ENCODE results near the gene GSX2.

GSX2 gene

DNA sequence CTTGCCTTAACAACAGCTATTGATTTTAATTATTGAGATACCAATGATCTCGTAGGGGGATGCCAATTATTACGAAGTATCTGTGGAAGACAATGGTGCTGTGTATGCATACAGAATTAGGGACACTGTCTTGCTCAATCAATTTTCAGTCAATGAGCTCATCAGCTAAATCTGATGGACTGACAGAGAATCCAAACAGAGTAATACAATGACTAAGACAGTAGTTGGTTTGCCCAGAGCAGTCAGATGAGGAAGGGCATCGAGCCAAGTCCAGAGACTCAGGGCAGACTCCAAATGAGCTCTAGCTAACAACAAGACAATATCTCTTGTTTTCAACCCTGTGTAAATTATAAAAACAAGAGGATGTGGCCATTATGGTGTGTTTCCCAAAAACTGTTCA lies 14.7 kb upstream of the GSX2 start:
- no peak for ATAC-seq (ENCODE audit: insufficient read depth, low read depth)

DNA sequence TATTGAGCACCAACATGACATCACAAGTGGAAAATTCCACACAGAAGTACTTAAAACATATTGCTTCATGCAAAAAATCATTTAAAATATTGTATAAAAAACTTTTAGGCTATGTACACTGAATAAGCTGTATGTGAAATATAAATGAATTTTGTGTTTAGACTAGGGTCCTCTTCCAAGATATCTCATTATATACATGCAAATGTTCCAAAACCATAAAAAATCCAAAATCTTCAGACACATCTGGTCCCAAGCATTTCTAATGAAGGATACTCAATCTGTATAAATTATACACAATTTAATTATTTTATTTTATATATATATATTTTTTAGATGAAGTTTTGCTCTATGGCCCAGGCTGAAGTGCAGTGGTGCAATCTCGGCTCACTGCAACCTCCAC lies 10.1 kb upstream of the GSX2 start:
- TF ChIP-seq, protein P1, sequence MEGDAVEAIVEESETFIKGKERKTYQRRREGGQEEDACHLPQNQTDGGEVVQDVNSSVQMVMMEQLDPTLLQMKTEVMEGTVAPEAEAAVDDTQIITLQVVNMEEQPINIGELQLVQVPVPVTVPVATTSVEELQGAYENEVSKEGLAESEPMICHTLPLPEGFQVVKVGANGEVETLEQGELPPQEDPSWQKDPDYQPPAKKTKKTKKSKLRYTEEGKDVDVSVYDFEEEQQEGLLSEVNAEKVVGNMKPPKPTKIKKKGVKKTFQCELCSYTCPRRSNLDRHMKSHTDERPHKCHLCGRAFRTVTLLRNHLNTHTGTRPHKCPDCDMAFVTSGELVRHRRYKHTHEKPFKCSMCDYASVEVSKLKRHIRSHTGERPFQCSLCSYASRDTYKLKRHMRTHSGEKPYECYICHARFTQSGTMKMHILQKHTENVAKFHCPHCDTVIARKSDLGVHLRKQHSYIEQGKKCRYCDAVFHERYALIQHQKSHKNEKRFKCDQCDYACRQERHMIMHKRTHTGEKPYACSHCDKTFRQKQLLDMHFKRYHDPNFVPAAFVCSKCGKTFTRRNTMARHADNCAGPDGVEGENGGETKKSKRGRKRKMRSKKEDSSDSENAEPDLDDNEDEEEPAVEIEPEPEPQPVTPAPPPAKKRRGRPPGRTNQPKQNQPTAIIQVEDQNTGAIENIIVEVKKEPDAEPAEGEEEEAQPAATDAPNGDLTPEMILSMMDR (IDR thresholded peaks at IDR 0.05; ENCODE audit: borderline replicate concordance, extremely low read depth, low read length, poor library complexity, severe bottlenecking), result no peak
- no peak for TF ChIP-seq EZH2 (IDR thresholded peaks at IDR 0.05; ENCODE audit: borderline replicate concordance, low read depth, low read length, severe bottlenecking)
- H3K9me3 ChIP-seq (ENCODE audit: insufficient read depth, low read length, severe bottlenecking), result no peaks in the 10 kb centered on the region
- H3K4me2 ChIP-seq (ENCODE audit: insufficient read depth, low read length), result no peak overlapping the region
- peaks cover 14% of the 10 kb centered on the region for H3K4me1 ChIP-seq (ENCODE audit: insufficient read depth, low read length)
- ATAC-seq (ENCODE audit: insufficient read depth, low read depth) (no peak), DNase-seq (no peak)
- peaks cover 4% of the 10 kb centered on the region for H3K27me3 ChIP-seq (ENCODE audit: insufficient read depth, low read length, poor library complexity)
- H3K4me3 ChIP-seq (ENCODE audit: low read depth in 1 of 2, low read length in 2 of 2), result no peak overlapping the region
- no peaks in the 10 kb centered on the region for H4K20me1 ChIP-seq (ENCODE audit: insufficient read depth, low read length)
- no peaks in the 10 kb centered on the region for H3K36me3 ChIP-seq (ENCODE audit: insufficient read depth, low read length)
- H3K27ac ChIP-seq (ENCODE audit: low read length), result no peak overlapping the region
- no peak overlapping the region for H3K9ac ChIP-seq (ENCODE audit: low read depth, low read length)
- no peak overlapping the region for H2AFZ ChIP-seq (ENCODE audit: low read depth, low read length)
- no peaks in the 10 kb centered on the region for H3K79me2 ChIP-seq (ENCODE audit: insufficient read depth, low read length)

More for the DNA sequence above, 14.7 kb upstream of the GSX2 start:
- no peak overlapping the region for H3K4me2 ChIP-seq (ENCODE audit: insufficient read depth, low read length)
- no peak overlapping the region for H3K9ac ChIP-seq (ENCODE audit: low read depth, low read length)
- no peak for TF ChIP-seq EZH2 (IDR thresholded peaks at IDR 0.05; ENCODE audit: borderline replicate concordance, low read depth, low read length, severe bottlenecking)
- TF ChIP-seq, protein P1 (IDR thresholded peaks at IDR 0.05; ENCODE audit: borderline replicate concordance, extremely low read depth, low read length, poor library complexity, severe bottlenecking), result no peak
- no peak for DNase-seq
- H3K4me1 ChIP-seq (ENCODE audit: insufficient read depth, low read length), result no peaks in the 10 kb centered on the region
- H3K79me2 ChIP-seq (ENCODE audit: insufficient read depth, low read length), result no peaks in the 10 kb centered on the region
- no peak overlapping the region for H2AFZ ChIP-seq (ENCODE audit: low read depth, low read length)
- H3K27me3 ChIP-seq (ENCODE audit: insufficient read depth, low read length, poor library complexity), result peaks cover 4% of the 10 kb centered on the region
- no peak overlapping the region for H3K27ac ChIP-seq (ENCODE audit: low read length)
- H3K4me3 ChIP-seq (ENCODE audit: low read depth in 1 of 2, low read length in 2 of 2), result no peak overlapping the region
- no peaks in the 10 kb centered on the region for H3K36me3 ChIP-seq (ENCODE audit: insufficient read depth, low read length)
- H3K9me3 ChIP-seq (ENCODE audit: insufficient read depth, low read length, severe bottlenecking), result no peaks in the 10 kb centered on the region
- no peaks in the 10 kb centered on the region for H4K20me1 ChIP-seq (ENCODE audit: insufficient read depth, low read length)

DNA sequence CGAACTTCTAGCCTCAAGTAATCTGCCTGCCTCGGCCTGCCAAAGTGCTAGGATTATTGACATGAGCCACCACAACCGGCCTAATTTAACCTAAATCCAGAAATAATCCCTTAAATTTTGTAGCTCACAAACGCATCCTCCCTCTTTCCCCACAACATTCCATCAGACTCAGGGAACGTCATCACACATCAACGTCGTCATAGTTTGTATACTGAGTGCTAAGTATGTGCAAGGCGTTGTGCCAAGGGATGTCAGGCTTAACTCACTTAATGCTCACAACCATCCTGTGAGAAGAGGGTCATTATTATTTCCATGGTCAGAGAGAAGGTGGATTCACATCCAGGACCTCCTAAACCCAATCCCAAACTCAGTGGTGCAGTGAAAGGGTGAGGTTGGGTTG lies 9.6 kb upstream of the GSX2 start:
- DNase-seq (no peak), ATAC-seq (ENCODE audit: insufficient read depth, low read depth) (no peak)
- Histone ChIP-seq H3K9me3 (ENCODE audit: insufficient read depth, low read length, severe bottlenecking) (no peaks in the 10 kb centered on the region), H2AFZ (ENCODE audit: low read depth, low read length) (no peak overlapping the region), H3K27ac (ENCODE audit: low read length) (no peak overlapping the region), H3K36me3 (ENCODE audit: insufficient read depth, low read length) (no peaks in the 10 kb centered on the region), H3K4me3 (ENCODE audit: low read depth in 1 of 2, low read length in 2 of 2) (no peak overlapping the region), H3K9ac (ENCODE audit: low read depth, low read length) (no peak overlapping the region), H4K20me1 (ENCODE audit: insufficient read depth, low read length) (no peaks in the 10 kb centered on the region), H3K4me1 (ENCODE audit: insufficient read depth, low read length) (peaks cover 14% of the 10 kb centered on the region), H3K4me2 (ENCODE audit: insufficient read depth, low read length) (no peak overlapping the region), H3K79me2 (ENCODE audit: insufficient read depth, low read length) (no peaks in the 10 kb centered on the region), H3K27me3 (ENCODE audit: insufficient read depth, low read length, poor library complexity) (peaks cover 4% of the 10 kb centered on the region)
- TF ChIP-seq, protein P1 (IDR thresholded peaks at IDR 0.05; ENCODE audit: borderline replicate concordance, extremely low read depth, low read length, poor library complexity, severe bottlenecking), result no peak
- no peak for TF ChIP-seq EZH2 (IDR thresholded peaks at IDR 0.05; ENCODE audit: borderline replicate concordance, low read depth, low read length, severe bottlenecking)

All from DND-41 (cell line).